Measurements from ENCODE around the gene PRKG1.

The PRKG1 gene

GRCh38 chr10:51076299-51076841, 2.1 kb downstream of the PRKG1 start:
- no peak for DNase-seq
- Histone ChIP-seq H3K9ac (ENCODE audit: low read depth, low read length) (no peak overlapping the region), H3K27me3 (ENCODE audit: insufficient read depth, low read length, poor library complexity) (no peaks in the 10 kb centered on the region), H3K4me2 (ENCODE audit: insufficient read depth, low read length) (no peak overlapping the region), H3K4me3 (ENCODE audit: low read depth in 1 of 2, low read length in 2 of 2) (no peak overlapping the region), H3K27ac (ENCODE audit: low read length) (no peak overlapping the region), H2AFZ (ENCODE audit: low read depth, low read length) (no peak overlapping the region), H3K9me3 (ENCODE audit: insufficient read depth, low read length, severe bottlenecking) (no peaks in the 10 kb centered on the region), H4K20me1 (ENCODE audit: insufficient read depth, low read length) (no peaks in the 10 kb centered on the region), H3K4me1 (ENCODE audit: insufficient read depth, low read length) (no peaks in the 10 kb centered on the region), H3K79me2 (ENCODE audit: insufficient read depth, low read length) (no peaks in the 10 kb centered on the region), H3K36me3 (ENCODE audit: insufficient read depth, low read length) (no peaks in the 10 kb centered on the region)
- TF ChIP-seq CTCF (IDR thresholded peaks at IDR 0.05; ENCODE audit: borderline replicate concordance, extremely low read depth, low read length, poor library complexity, severe bottlenecking), result no peak
- TF ChIP-seq EZH2 (IDR thresholded peaks at IDR 0.05; ENCODE audit: borderline replicate concordance, low read depth, low read length, severe bottlenecking), result no peak
- no peak for ATAC-seq (ENCODE audit: insufficient read depth, low read depth)

GRCh38 chr10:51077074-51077473, 2.8 kb downstream of the PRKG1 start:
- Histone ChIP-seq H2AFZ (ENCODE audit: low read depth, low read length) (no peak overlapping the region), H3K9ac (ENCODE audit: low read depth, low read length) (no peak overlapping the region), H3K36me3 (ENCODE audit: insufficient read depth, low read length) (no peaks in the 10 kb centered on the region), H3K4me3 (ENCODE audit: low read depth in 1 of 2, low read length in 2 of 2) (no peak overlapping the region), H3K27me3 (ENCODE audit: insufficient read depth, low read length, poor library complexity) (no peaks in the 10 kb centered on the region), H3K79me2 (ENCODE audit: insufficient read depth, low read length) (no peaks in the 10 kb centered on the region), H3K4me1 (ENCODE audit: insufficient read depth, low read length) (no peaks in the 10 kb centered on the region), H3K27ac (ENCODE audit: low read length) (no peak overlapping the region), H4K20me1 (ENCODE audit: insufficient read depth, low read length) (no peaks in the 10 kb centered on the region), H3K9me3 (ENCODE audit: insufficient read depth, low read length, severe bottlenecking) (no peaks in the 10 kb centered on the region), H3K4me2 (ENCODE audit: insufficient read depth, low read length) (no peak overlapping the region)
- no peak for ATAC-seq (ENCODE audit: insufficient read depth, low read depth)
- DNase-seq, result no peak
- TF ChIP-seq CTCF (IDR thresholded peaks at IDR 0.05; ENCODE audit: borderline replicate concordance, extremely low read depth, low read length, poor library complexity, severe bottlenecking), result no peak
- no peak for TF ChIP-seq EZH2 (IDR thresholded peaks at IDR 0.05; ENCODE audit: borderline replicate concordance, low read depth, low read length, severe bottlenecking)

GRCh38 chr10:51077507-51077906, 3.2 kb downstream of the PRKG1 start:
- Histone ChIP-seq H3K9ac (ENCODE audit: low read depth, low read length) (no peak overlapping the region), H3K27me3 (ENCODE audit: insufficient read depth, low read length, poor library complexity) (no peaks in the 10 kb centered on the region), H3K27ac (ENCODE audit: low read length) (no peak overlapping the region), H3K4me2 (ENCODE audit: insufficient read depth, low read length) (no peak overlapping the region), H3K9me3 (ENCODE audit: insufficient read depth, low read length, severe bottlenecking) (no peaks in the 10 kb centered on the region), H3K4me1 (ENCODE audit: insufficient read depth, low read length) (no peaks in the 10 kb centered on the region), H3K4me3 (ENCODE audit: low read depth in 1 of 2, low read length in 2 of 2) (no peak overlapping the region), H3K36me3 (ENCODE audit: insufficient read depth, low read length) (no peaks in the 10 kb centered on the region), H4K20me1 (ENCODE audit: insufficient read depth, low read length) (no peaks in the 10 kb centered on the region), H2AFZ (ENCODE audit: low read depth, low read length) (no peak overlapping the region), H3K79me2 (ENCODE audit: insufficient read depth, low read length) (no peaks in the 10 kb centered on the region)
- ATAC-seq (ENCODE audit: insufficient read depth, low read depth) (no peak), DNase-seq (no peak)
- TF ChIP-seq CTCF (IDR thresholded peaks at IDR 0.05; ENCODE audit: borderline replicate concordance, extremely low read depth, low read length, poor library complexity, severe bottlenecking), result no peak

- Histone ChIP-seq H3K4me1 (ENCODE audit: insufficient read depth, low read length) (no peaks in the 10 kb centered on the region), H3K4me3 (ENCODE audit: low read depth in 1 of 2, low read length in 2 of 2) (no peak overlapping the region), H3K9me3 (ENCODE audit: insufficient read depth, low read length, severe bottlenecking) (no peaks in the 10 kb centered on the region), H3K36me3 (ENCODE audit: insufficient read depth, low read length) (no peaks in the 10 kb centered on the region), H3K27me3 (ENCODE audit: insufficient read depth, low read length, poor library complexity) (no peaks in the 10 kb centered on the region), H3K9ac (ENCODE audit: low read depth, low read length) (no peak overlapping the region), H3K4me2 (ENCODE audit: insufficient read depth, low read length) (no peak overlapping the region), H2AFZ (ENCODE audit: low read depth, low read length) (no peak overlapping the region), H3K79me2 (ENCODE audit: insufficient read depth, low read length) (no peaks in the 10 kb centered on the region), H4K20me1 (ENCODE audit: insufficient read depth, low read length) (no peaks in the 10 kb centered on the region), H3K27ac (ENCODE audit: low read length) (no peak overlapping the region)
- ATAC-seq (ENCODE audit: insufficient read depth, low read depth) (no peak), DNase-seq (no peak)
- TF ChIP-seq CTCF (IDR thresholded peaks at IDR 0.05; ENCODE audit: borderline replicate concordance, extremely low read depth, low read length, poor library complexity, severe bottlenecking) (no peak), EZH2 (IDR thresholded peaks at IDR 0.05; ENCODE audit: borderline replicate concordance, low read depth, low read length, severe bottlenecking) (no peak)
Observed at GRCh38 chr10:51079331-51079730, 5.0 kb downstream of the PRKG1 start.
